Adrenal gland (tissue), 12 donors: Measurements from ENCODE around the gene MMS22L. TPM values are rescaled to one million over a fixed set of nuclear protein-coding genes. Genes with fewer than 3 reads are reported as not detected.

Experiments
- DNase-seq, 7 donors: peaks; one replicate each; pipeline ENCODE4 v3.0.0-alpha.2; 2019 to 2020
- H3K27ac ChIP-seq, 5 donors: fragments of 200-600 bp; sonication (generic) in 4 of 5; 1 replicate in 3 of 5; 2 replicates in 2 of 5; pipeline versions ENCODE4 v1.5.1 to v1.8.0; 2016 to 2020; ENCODE audit warnings: mild to moderate bottlenecking in 1 of 5
- H3K27me3 ChIP-seq: fragments of 200-600 bp; 2 replicates; pipeline ENCODE4 v1.8.0; 2021
- H3K36me3 ChIP-seq, 2 donors: fragments of 200-600 bp; replicated peaks in 1 of 2; 1 replicate in 1 of 2; 2 replicates in 1 of 2; pipeline versions ENCODE4 v1.5.1 to v1.8.0; 2018 to 2022
- H3K4me1 ChIP-seq, 2 donors: fragments of 200-600 bp; replicated peaks in 1 of 2; 1 replicate in 1 of 2; 2 replicates in 1 of 2; pipeline versions ENCODE4 v1.5.1 to v1.8.0; 2018 to 2021
- H3K4me3 ChIP-seq, 4 donors: fragments of 200-600 bp; sonication (generic) in 3 of 4; one replicate each; pipeline ENCODE4 v1.5.1; 2016 to 2018
- H3K9me3 ChIP-seq, 3 donors: fragments of 200-600 bp; sonication (generic) in 1 of 3; replicated peaks in 1 of 3; 1 replicate in 2 of 3; 2 replicates in 1 of 3; pipeline versions ENCODE4 v1.5.1 to v1.8.0; 2016 to 2021
- POLR2A ChIP-seq, 2 donors: fragments of 450-650 bp; IDR thresholded peaks; one replicate each; pipeline ENCODE4 v1.6.1; 2017; ENCODE audit warnings: antibody characterized with exemption in 2 of 2, mild to moderate bottlenecking in 2 of 2, moderate library complexity in 1 of 2
- WGBS, 4 donors: extraction: QIAGEN DNeasy Blood & Tissue Kit in 2 of 4; methylation state at CpG; one replicate each; pipeline versions ENCODE4 v1.1.5 to v1.1.7; 2013 to 2017; 5-methylcytosine and 5-hydroxymethylcytosine counted together
- intact Hi-C, 2 donors: fragments of 100-400 bp; cut with DNase I; formaldehyde crosslinking; loops; one replicate each; pipeline versions ENCODE4 v1.14.1 to v1.15.0; 2022 to 2023
- polyA plus RNA-seq, 3 donors: library from polyadenylated mRNA; stranded (reverse); fragments of 200-250 nt in 2 of 3; fragments of 350-450 nt in 1 of 3; fragmentation: Illumina TruSeq in 1 of 3; extraction: RNeasy Lipid Tissue Mini Kit (QIAGEN cat#74804) in 1 of 3; gene quantifications; one replicate each; pipeline ENCODE4 v1.2.3, GENCODE V29; 2013 to 2014
- total RNA-seq, 9 donors: library from RNA; depleted of rRNA in 4 of 9; stranded (reverse); fragments of >200 nt in 4 of 9; fragments of 120-200 nt in 1 of 9; fragmentation: NEBNext Ultra II Directional in 1 of 9; extraction: Animal tissue kit (Norgen Biotek cat#: 25700) in 1 of 9; gene quantifications; one replicate each; pipeline versions ENCODE4 v1.1.0 to v1.2.4, GENCODE V29; 2013 to 2023
- TF ChIP-seq, protein P1 (sequence below), 6 experiments: fragments of 450-650 bp in 4 of 6; fragments of 200-600 bp in 2 of 6; sonication (generic) in 1 of 6; IDR thresholded peaks; 1 replicate in 5 of 6; 2 replicates in 1 of 6; pipeline versions ENCODE4 v1.5.1 to v1.8.0; 2016 to 2021; ENCODE audit warnings: antibody characterized with exemption in 6 of 6, mild to moderate bottlenecking in 2 of 6, moderate library complexity in 1 of 6
- donor health status: healthy with polysubstance abuse.
- donor health status: Bipolar disorder and iron deficiency.
- donor health status: DM: yes; HTN: yes; CAD: no.
- donor health status: DM: no; HTN: no; CAD: no.
- donor health status: DM: no; HTN: no; CAD: no.
- donor health status: DM: yes; HTN: yes; CAD: no.

MMS22L gene
- total and polyA plus RNA-seq, 12 donors = 0.97 to 12.7 (median 5.9) TPM

DNA sequence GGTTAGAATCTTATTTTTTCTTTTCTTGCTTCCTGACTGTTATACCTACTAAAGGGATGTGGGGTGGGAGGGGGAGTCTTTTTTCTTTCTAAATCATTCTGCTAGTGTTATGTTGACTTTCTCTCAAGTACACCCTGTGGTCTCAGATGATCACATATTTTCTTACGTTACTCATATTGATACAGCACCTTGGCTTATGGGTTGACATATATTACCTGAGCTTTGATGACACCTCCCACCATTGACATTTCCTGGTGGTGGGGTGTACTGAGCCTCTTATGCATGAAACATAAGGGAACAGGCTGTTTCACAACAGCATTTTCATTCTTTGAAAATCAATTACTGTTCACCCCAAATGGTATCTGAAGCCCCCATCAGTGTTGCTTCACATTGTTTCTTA is 169.8 kb downstream of the MMS22L start:
- Histone ChIP-seq H3K9me3 (no peaks in the 10 kb centered on the region), H3K4me3 (no peak overlapping the region), H3K27ac (no peak overlapping the region), H3K36me3 (no peaks in the 10 kb centered on the region), H3K27me3 (no peaks in the 10 kb centered on the region), H3K4me1 (no peaks in the 10 kb centered on the region)
- intact Hi-C loops = no loop called here
- no peak for DNase-seq
- WGBS, 4 donors = 76 to 90% (median 83%) methylated on average over 1 of the region's 1 CpG
- TF ChIP-seq, protein P1, sequence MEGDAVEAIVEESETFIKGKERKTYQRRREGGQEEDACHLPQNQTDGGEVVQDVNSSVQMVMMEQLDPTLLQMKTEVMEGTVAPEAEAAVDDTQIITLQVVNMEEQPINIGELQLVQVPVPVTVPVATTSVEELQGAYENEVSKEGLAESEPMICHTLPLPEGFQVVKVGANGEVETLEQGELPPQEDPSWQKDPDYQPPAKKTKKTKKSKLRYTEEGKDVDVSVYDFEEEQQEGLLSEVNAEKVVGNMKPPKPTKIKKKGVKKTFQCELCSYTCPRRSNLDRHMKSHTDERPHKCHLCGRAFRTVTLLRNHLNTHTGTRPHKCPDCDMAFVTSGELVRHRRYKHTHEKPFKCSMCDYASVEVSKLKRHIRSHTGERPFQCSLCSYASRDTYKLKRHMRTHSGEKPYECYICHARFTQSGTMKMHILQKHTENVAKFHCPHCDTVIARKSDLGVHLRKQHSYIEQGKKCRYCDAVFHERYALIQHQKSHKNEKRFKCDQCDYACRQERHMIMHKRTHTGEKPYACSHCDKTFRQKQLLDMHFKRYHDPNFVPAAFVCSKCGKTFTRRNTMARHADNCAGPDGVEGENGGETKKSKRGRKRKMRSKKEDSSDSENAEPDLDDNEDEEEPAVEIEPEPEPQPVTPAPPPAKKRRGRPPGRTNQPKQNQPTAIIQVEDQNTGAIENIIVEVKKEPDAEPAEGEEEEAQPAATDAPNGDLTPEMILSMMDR (IDR thresholded peaks at IDR 0.05) = no peak
- TF ChIP-seq POLR2A (IDR thresholded peaks at IDR 0.05) = no peak

DNA sequence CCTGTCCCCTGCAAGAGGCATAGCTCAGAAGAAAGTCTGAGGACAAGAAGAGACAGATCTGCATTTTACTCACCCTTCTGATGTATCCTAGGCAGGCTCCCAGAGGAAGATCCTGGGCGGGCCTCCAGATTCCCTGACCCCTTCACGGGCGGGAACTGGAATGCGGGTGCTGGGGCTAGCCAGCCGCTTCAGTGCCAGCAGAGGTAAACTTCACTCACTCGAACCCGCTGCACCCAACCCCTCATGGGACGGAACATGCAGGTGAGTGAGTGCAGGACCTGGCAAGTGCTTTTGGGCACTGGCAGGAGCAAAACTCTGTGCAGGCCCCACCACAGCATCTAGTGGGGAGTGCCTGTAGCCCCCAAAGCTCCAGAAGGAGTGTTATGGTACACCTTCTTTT is 171.8 kb downstream of the MMS22L start:
- TF ChIP-seq POLR2A (IDR thresholded peaks at IDR 0.05) = no peak
- TF ChIP-seq, protein P1 (IDR thresholded peaks at IDR 0.05) = no peak
- WGBS, 4 donors = 92 to 100% (median 95%) methylated on average over 1 to 8 of the region's 8 CpGs
- no peaks in the 10 kb centered on the region for H3K4me1 ChIP-seq
- no peak overlapping the region for H3K27ac ChIP-seq
- intact Hi-C loops = no loop called here
- no peaks in the 10 kb centered on the region for H3K27me3 ChIP-seq
- no peaks in the 10 kb centered on the region for H3K9me3 ChIP-seq
- DNase-seq = no peak
- H3K36me3 ChIP-seq = no peaks in the 10 kb centered on the region
- no peak overlapping the region for H3K4me3 ChIP-seq

DNA sequence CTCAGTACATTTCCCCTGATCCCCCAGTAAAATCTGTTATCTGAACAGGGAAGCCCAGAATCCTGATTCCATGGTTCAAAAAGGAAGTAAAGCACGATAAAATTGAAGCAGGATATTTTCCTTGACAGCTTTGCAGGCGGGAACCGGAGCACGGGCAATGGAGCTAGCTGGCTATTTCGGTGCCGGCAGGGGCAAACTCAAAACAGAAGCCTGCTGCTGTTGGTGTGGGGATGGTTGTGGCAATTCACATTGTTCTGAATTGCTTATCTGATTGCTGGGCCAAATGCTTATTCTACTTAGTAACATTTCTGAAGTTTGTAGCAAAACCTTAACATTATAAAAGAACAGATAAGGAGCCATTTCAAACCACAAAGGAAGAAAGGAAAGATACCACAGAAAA is 172.4 kb downstream of the MMS22L start:
- WGBS, 4 donors = 68 to 76% (median 70%) methylated on average over 6 of the region's 6 CpGs
- H3K4me3 ChIP-seq = no peak overlapping the region
- H3K27ac ChIP-seq = no peak overlapping the region
- H3K27me3 ChIP-seq = no peaks in the 10 kb centered on the region
- TF ChIP-seq, protein P1 (IDR thresholded peaks at IDR 0.05) = no peak
- no peak for TF ChIP-seq POLR2A (IDR thresholded peaks at IDR 0.05)
- intact Hi-C loops = no loop called here
- no peak for DNase-seq
- no peaks in the 10 kb centered on the region for H3K36me3 ChIP-seq
- no peaks in the 10 kb centered on the region for H3K9me3 ChIP-seq
- H3K4me1 ChIP-seq = no peaks in the 10 kb centered on the region

DNA sequence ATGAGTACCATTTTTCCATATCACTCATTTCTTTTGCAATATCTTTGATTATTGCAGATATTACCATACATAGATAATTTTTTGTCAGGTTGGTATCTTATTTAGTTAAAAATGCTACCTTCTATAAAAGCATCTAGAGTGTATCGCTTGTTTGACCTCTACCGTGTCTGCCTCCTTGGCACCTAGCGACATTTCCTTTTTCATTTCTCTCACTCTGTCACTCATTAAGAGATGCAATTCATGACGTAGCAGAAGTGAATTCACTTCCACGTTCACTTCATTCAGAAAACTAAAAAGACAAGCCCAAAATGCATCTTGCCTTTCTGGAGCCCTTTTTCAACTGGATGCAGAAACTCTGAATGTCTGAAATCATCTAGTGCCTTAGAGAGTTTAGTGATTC is 172.9 kb downstream of the MMS22L start:
- TF ChIP-seq POLR2A (IDR thresholded peaks at IDR 0.05) = no peak
- TF ChIP-seq, protein P1 (IDR thresholded peaks at IDR 0.05) = no peak
- Histone ChIP-seq H3K27ac (no peak overlapping the region), H3K27me3 (no peaks in the 10 kb centered on the region), H3K4me3 (no peak overlapping the region), H3K4me1 (no peaks in the 10 kb centered on the region), H3K9me3 (no peaks in the 10 kb centered on the region), H3K36me3 (no peaks in the 10 kb centered on the region)
- DNase-seq = no peak
- intact Hi-C loops = no loop called here
- WGBS, 4 donors = 63 to 82% (median 67%) methylated on average over 5 of the region's 5 CpGs
